GM18507 (cell line): Measurements from ENCODE around the gene RNF4.

ENCODE experiments used
- DNase-seq: peaks from one replicate; pipeline ENCODE4 v3.0.0; 2011; ENCODE audit warnings: low read depth; ENCODE audit not compliant: insufficient read length; ENCODE audit errors: extremely low spot score
- FAIRE-seq: peaks from 2 replicates; lab custom pipeline; 2011; peaks lifted over from hg19 to GRCh38; lab: Jason Lieb, UNC

Gene RNF4

DNA sequence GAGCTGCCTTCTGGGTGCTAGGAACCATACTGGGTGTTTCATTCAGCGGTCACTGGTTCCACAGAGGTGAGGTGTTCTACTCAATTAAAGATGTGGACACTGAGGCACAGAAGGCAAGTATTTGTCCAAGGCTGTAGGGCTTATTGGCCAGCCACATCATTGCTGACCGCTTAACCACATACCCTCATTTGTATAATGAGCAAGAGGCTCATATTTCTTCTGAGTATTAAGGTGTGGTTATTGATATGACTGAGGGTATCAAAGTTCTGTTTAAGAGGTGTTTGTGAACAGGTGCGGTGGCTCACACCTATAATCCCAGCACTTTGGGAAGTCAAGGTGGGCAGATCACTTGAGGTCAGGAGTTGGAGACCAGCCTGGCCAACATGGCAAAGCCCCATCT, 14.3 kb downstream of the RNF4 start:
- DNase-seq (no peak), FAIRE-seq (no peak)

DNA sequence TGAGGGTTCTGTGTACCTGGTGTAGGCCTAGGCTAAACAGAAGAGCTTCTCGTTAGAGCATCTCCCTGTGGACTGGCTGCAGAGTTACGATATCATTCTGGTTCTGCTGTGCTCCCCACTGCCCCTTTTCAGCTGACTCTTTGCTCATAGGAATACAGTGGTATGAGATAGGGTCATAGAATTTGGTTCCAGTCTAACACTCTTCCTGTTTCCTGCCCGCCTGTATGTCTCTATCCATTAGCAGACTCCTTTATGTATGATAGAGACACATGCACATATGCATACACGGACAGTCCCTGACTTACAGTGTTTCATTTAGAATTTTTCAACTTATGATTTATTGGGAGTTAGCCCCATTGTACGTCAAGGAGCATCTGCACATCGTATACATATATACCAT, 15.3 kb downstream of the RNF4 start:
- no peak for DNase-seq
- FAIRE-seq, result no peak

- no peak for DNase-seq
- FAIRE-seq, result peak; percentile 97
Observed at GRCh38 chr4:2484993-2485392, 16.1 kb downstream of the RNF4 start.

- no peak for FAIRE-seq
Observed at GRCh38 chr4:2485956-2486355, 17.1 kb downstream of the RNF4 start.

GRCh38 chr4:2486981-2487380, 18.1 kb downstream of the RNF4 start:
- DNase-seq (no peak), FAIRE-seq (no peak)

More at GRCh38 chr4:2485956-2486355, 17.1 kb downstream of the RNF4 start:
- no peak for DNase-seq

GRCh38 chr4:2487632-2488031, 18.7 kb downstream of the RNF4 start:
- DNase-seq, result peak; percentile 39
- peak; percentile 81 for FAIRE-seq

GRCh38 chr4:2489081-2489805, 20.3 kb downstream of the RNF4 start:
- no peak for FAIRE-seq
- no peak for DNase-seq

DNA sequence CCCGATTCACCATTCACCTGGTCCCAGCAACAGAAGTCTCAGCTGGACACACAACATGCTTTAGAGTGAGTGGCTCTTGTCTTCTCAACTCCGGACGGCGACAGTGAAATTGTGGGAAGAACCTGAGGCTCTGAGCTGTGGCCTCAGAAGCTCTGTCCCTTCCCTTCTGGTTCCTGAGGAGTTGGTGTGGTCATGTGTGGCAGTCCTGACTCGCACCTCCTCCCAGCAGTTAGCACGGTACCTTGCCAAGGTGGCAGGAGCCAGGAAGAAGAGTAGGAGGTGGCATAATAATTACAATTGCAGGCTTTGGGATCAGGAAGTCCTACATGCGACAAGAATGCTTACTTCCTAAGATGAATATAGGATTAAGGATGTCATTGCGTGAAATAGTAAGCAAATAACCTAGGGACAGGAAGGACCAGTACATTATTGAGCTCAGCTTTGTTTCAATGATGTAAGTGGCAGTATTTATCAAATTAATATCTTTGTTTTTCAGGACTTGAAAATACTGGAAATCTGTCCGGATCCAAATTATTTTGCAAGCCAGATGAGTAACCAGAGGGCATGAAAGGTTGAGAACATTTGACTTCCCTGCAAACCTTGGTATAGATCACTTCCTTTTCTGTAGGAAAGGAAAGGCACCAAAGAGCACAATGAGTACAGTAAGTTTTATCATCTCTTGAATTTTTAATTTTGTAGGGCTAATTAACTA, 21.1 kb downstream of the RNF4 start:
- FAIRE-seq, result no peak
- no peak for DNase-seq

- DNase-seq (no peak), FAIRE-seq (no peak)
Observed at GRCh38 chr4:2492970-2493369, 24.1 kb downstream of the RNF4 start.

GRCh38 chr4:2494992-2495391, 26.1 kb downstream of the RNF4 start:
- FAIRE-seq (no peak), DNase-seq (no peak)

DNA sequence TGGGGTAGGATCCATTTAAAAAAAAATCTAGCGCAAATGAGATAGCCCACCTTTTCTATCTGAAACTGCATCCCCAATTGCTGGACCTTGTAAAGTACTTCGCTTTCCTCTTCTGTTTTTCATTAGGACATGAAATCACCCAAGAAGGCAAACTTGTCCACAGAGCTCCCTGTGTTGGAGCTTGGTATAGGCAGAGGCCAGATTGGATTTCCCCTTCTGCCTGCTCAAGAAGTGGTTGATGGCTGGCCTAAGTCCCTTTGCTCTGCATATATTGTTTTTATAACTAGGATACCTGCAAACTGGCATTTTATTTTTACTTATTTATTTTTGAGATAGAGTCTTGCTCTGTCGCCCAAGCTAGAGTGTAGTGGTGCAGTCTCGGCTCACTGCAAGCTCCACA, 28.4 kb downstream of the RNF4 start:
- no peak for FAIRE-seq

GRCh38 chr4:2497931-2498330, 29.0 kb downstream of the RNF4 start:
- DNase-seq (peak; percentile 67), FAIRE-seq (peak; percentile 95)

More for the DNA sequence above, 28.4 kb downstream of the RNF4 start:
- no peak for DNase-seq

DNA sequence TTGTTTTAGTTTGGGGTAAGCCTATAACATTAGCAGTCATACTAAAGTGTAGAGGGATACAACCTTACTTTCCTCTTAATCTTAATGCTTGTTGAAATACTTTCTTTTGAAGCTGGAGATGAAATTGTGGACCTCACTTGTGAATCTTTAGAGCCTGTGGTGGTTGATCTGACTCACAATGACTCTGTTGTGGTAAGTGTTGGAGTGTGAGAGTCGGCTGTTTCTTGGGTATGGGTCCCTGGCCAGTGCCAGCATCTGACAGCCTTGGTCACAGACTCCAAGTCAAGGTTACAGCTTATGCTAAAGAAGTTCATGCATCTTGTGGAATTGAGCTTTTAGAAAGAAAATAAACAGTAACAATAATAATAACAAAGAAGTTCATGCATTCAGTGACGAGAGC, 31.6 kb downstream of the RNF4 start:
- no peak for DNase-seq

GRCh38 chr4:2501034-2501594, 32.2 kb downstream of the RNF4 start:
- DNase-seq, result no peak
- FAIRE-seq, result no peak

More for the DNA sequence above, 31.6 kb downstream of the RNF4 start:
- no peak for FAIRE-seq

GRCh38 chr4:2503809-2504208, 34.9 kb downstream of the RNF4 start:
- DNase-seq (no peak), FAIRE-seq (no peak)

DNA sequence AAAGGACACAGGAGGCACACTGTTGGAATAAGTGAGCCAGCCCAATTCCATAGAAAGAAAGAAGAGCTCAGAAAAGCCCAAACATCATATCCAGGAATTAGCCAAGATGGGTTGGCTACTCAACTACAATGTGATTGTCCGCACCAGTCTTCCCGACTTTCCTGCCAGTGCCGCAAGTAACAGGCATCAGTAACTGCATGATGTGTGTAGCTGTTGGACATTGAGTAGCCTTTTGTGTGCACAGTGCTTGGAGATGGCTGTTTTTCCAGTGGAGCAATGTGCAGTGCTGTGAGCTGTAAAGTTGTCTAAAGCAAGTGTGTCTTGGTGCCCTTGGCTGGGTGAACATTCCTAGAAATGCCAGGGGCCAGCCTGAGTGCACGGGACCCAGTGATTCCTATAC, 38.4 kb downstream of the RNF4 start:
- FAIRE-seq, result no peak
- no peak for DNase-seq

- FAIRE-seq, result no peak
- no peak for DNase-seq
Observed at GRCh38 chr4:2507855-2508254, 38.9 kb downstream of the RNF4 start.

DNA sequence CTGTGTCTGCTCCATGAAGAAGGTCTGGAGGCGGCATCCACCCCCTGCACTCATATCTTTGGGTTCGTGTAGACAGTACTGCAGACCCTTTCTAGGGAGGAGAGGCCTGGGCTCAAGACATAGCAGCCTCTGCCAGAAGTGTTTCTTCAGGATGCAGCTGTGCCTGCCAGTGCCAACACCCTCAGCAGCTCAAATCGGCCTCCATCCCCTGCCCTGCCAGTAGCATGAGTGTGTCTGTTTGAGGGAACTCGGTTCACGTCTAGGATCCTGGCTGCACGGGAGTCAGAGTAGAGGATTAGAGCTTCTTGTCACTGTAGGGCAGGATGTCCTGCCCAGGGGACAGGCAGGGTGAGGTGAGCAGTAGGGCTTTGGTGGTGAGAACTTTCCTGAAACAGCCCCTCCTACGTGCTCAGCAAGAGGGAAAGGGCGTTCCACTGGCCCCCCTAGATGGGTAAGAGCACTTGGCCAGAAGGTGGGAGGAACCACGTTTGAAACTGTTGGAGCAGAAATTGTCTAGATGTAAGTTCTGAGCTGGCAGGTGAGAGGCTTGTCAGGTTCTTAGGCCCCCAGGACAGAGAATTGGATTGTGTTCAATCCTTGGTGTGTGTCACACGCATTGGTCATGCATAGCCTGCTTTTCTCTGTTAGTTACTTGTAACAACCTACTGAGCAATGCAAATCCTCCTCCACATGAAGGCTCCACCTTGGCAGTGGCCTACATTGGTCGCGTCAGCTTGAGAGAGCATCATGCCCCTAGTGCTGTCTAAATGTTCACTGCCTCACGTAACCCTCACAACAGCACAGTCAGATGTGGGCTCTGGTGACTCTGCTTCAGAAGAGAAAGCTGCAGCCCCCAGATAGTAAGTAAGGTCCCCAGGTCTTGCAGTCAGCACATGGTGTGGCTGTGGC, 41.7 kb downstream of the RNF4 start:
- FAIRE-seq (peak; percentile 49), DNase-seq (no peak)

GRCh38 chr4:2511645-2512131, 42.8 kb downstream of the RNF4 start:
- FAIRE-seq, result peak; percentile 80
- DNase-seq, result no peak
